ENCODE measurements around the gene KLHDC3.

DNA sequence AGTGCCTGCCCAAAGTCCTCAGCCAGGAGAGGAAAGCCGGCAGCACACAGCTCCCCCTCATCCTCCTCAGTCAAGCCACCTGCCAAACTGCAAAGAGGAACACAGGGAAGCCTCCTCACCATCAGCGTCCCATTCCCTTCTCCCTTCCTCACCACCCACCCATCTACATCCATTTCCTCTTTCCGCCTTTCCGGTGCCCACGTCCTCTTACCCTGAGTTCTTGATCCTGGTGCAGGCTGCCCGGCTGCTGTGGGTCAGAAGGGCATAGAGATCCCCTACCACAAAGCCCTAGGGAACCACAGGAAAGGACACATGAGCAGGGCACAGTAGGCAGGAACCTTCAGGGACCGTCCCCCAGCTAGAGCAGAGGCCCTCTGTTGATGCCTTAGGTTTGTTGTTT, 47.5 kb upstream of the KLHDC3 start:
- TF ChIP-seq EGR1 (IDR thresholded peaks at IDR 0.05) (no peak), TAF1 (IDR thresholded peaks at IDR 0.05; ENCODE audit: low read depth) (no peak), RAD21 (IDR thresholded peaks at IDR 0.05; ENCODE audit: low read depth) (no peak), NFIC (IDR thresholded peaks at IDR 0.05) (no peak), CREB1 (IDR thresholded peaks at IDR 0.05; ENCODE audit: low read depth) (no peak), EP300 (IDR thresholded peaks at IDR 0.05; ENCODE audit: borderline replicate concordance) (no peak)
- TF ChIP-seq, protein P1, sequence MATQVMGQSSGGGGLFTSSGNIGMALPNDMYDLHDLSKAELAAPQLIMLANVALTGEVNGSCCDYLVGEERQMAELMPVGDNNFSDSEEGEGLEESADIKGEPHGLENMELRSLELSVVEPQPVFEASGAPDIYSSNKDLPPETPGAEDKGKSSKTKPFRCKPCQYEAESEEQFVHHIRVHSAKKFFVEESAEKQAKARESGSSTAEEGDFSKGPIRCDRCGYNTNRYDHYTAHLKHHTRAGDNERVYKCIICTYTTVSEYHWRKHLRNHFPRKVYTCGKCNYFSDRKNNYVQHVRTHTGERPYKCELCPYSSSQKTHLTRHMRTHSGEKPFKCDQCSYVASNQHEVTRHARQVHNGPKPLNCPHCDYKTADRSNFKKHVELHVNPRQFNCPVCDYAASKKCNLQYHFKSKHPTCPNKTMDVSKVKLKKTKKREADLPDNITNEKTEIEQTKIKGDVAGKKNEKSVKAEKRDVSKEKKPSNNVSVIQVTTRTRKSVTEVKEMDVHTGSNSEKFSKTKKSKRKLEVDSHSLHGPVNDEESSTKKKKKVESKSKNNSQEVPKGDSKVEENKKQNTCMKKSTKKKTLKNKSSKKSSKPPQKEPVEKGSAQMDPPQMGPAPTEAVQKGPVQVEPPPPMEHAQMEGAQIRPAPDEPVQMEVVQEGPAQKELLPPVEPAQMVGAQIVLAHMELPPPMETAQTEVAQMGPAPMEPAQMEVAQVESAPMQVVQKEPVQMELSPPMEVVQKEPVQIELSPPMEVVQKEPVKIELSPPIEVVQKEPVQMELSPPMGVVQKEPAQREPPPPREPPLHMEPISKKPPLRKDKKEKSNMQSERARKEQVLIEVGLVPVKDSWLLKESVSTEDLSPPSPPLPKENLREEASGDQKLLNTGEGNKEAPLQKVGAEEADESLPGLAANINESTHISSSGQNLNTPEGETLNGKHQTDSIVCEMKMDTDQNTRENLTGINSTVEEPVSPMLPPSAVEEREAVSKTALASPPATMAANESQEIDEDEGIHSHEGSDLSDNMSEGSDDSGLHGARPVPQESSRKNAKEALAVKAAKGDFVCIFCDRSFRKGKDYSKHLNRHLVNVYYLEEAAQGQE (IDR thresholded peaks at IDR 0.05; ENCODE audit: low read depth) = no peak

All from Ishikawa (cell line).